RKO (cell line): ENCODE data around the gene SAMD11.
A peak's percentile ranks its signal among the peaks of the same experiment; 100 is the strongest.
"Not testable (repeated sequence)": the region's sequence is repeated elsewhere in the genome, so short reads cannot be mapped to it uniquely, and the experiment has no call there.

Experiments
- DNase-seq: peaks from one replicate; pipeline ENCODE4 v3.0.0-alpha.2; 2016; ENCODE audit warnings: low spot score

The SAMD11 gene

DNA sequence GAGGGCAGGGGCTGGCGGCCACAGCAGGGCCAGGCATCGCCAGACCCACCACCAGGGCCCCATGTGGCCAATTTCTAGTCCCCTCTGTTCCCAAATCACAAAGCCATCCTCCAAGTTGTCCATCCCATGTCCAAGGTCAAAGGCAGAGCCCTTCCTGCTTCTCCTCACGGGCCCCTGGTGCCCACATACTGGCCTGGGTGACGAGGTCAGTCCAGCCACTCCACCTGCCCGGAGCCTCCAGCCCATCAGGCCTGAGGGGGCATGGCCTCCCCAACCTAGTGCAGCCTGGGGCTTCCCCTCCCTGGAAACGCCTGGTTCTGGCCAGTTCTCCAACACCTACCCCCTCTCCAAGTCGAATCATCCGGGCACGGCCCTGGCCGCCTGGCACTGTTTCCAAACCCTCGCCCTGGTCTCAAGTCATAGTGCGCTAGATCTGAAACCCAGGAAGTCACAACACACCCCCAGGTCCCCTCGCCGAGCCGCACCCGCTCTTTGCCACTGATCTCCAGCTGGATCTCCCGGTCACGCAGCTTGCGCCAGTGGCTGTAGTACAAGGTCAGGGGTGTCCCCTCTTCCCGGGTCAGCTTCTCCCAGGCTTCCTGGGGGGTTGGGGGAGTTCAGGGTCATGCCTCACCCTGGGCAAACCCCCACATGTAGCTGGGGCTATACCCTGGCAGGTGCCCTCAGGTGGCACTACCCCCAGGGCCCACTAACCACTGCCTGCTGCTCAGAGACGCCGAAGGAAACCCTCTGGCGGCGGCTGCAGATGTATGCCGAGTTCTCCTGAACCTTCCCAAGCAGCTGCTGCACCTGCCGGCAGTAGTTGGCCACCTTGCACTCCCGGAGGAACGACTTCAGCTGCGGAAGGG lies 22.2 kb downstream of the SAMD11 start:
- no peak for DNase-seq

- not testable (repeated sequence) for DNase-seq
These were observed 23.1 kb downstream of the SAMD11 start for GRCh38 chr1:946811-947210.

GRCh38 chr1:947958-948357 lies 24.2 kb downstream of the SAMD11 start:
- DNase-seq = no peak

DNA sequence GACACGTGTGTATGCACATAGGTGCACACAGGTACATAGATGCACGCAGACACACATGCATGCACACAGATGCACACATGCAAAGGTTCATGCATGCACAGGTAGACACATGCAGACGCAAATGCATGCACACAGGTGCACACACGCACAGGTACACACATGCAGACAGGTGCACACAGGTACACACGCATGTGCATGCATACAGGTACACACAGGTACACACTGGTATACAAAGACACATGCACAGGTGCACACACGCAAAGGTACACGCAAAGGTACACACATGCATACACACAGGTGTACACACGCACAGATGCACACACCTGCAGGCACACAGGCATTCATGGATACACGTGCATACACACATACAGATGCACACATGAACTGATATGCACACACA lies 26.5 kb downstream of the SAMD11 start:
- no peak for DNase-seq

DNA sequence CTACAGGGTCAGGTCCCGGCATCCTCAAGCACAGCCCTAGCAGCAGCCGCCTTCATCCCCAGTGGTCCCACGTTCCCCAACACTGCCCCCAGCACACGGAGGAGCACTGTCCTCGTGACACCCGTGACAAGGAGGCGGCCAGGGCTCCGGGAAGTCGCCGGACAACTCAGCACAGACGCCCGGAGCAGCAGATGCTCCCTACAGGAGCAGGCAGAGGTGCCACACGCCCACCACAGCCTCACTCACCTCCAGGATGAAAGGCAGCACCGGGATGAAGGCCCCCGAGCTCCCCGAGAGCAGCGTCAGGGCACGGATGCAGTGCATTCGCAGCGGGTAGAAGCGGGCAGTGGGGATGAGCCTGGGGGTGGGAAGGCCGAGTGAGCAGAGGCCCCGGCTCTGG lies 27.2 kb downstream of the SAMD11 start:
- DNase-seq = no peak

GRCh38 chr1:951364-951763 lies 27.6 kb downstream of the SAMD11 start:
- DNase-seq = peak; percentile 27

GRCh38 chr1:952201-952600 lies 28.5 kb downstream of the SAMD11 start:
- DNase-seq = no peak

- DNase-seq = no peak
These were observed 28.9 kb downstream of the SAMD11 start for GRCh38 chr1:952603-953002.

DNA sequence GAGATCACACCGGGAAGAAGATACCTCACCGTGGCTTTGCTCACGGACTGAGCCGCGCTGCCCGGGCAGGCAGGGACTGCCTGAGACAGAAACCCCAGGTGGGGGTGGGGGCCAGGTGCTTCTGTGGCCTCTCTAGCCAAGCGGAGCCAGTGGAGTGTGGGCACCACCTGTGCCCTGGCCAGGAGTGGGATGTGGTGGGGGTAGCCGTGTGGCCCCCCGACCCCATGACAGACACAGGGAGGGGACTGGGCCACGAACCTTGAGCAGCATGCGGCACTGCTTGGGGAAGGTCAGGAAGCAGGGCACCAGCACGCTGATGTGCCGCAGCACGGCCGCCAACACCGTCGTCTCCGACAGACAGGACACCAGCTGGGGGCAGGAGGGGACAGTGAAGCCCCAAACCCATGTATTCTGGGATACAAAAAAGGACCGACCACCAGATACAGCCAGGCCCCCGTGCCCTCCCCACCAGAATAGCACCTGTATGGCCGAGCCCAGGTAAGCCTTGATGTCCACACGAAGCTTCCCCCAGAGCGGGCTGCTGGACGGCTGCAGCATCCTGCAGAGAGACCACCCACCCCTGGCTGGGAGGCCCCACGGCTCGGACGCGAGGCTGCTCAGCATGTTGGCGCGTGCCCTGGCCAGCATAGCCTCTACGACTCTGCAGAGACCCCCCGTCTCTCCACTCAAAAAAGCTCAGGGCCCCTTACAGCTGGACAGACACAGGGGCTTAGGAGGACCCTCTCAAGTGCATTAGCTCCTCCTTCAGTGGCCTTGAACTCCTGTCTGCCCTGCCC lies 30.0 kb downstream of the SAMD11 start:
- no peak for DNase-seq

GRCh38 chr1:954927-955326 lies 31.2 kb downstream of the SAMD11 start:
- DNase-seq = no peak

GRCh38 chr1:955474-955873 lies 31.8 kb downstream of the SAMD11 start:
- no peak for DNase-seq

- DNase-seq = no peak
These were observed 32.9 kb downstream of the SAMD11 start for GRCh38 chr1:956636-957035.

GRCh38 chr1:958823-959730 lies 35.4 kb downstream of the SAMD11 start, which contains the start of gene NOC2L:
TSS of gene NOC2L (minus strand) at chr1:959256. CDS start at chr1:959240, 16 bp downstream.
- peak; percentile 89 for DNase-seq

- no peak for DNase-seq
These were observed 36.1 kb downstream of the SAMD11 start for GRCh38 chr1:959731-960362.

GRCh38 chr1:960363-961131 lies 36.8 kb downstream of the SAMD11 start, which contains the start of gene KLHL17:
TSS of gene KLHL17 (plus strand) at chr1:960584. CDS start at chr1:960694, 110 bp downstream.
- DNase-seq = peak; percentile 79

DNA sequence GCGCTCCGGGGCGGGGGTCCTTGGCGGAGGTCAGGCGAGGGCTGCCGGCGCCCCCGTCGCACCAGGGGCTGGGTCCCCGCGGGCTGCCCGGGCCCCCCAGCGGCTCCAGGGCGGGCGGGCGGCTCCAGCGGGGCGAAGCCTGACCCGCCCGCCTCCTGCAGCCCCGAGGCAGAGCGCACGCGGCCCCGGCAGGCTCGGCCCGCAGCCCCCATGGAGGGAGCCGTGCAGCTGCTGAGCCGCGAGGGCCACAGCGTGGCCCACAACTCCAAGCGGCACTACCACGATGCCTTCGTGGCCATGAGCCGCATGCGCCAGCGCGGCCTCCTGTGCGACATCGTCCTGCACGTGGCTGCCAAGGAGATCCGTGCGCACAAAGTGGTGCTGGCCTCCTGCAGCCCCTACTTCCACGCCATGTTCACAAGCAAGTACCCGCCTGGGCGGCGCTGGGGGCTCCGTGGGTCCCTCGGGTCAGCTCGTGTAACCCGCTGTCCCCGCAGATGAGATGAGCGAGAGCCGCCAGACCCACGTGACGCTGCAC lies 37.5 kb downstream of the SAMD11 start:
- peak; percentile 40 for DNase-seq

GRCh38 chr1:962381-963300 lies 38.9 kb downstream of the SAMD11 start:
- DNase-seq = no peak

DNA sequence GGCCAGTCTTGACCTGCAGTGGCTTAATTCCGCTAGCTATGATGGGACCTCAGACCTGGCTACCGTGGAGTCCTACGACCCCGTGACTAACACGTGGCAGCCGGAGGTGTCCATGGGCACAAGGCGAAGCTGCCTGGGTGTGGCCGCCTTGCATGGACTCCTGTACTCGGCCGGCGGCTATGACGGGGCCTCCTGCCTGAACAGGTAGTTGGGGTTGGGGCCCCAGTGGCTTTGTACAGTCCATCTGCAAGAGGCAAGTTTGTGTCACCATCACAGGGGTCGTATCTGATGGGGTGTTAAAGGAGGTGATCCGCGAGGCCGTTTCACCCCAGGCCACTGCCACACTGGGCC lies 39.6 kb downstream of the SAMD11 start:
- DNase-seq = no peak

DNA sequence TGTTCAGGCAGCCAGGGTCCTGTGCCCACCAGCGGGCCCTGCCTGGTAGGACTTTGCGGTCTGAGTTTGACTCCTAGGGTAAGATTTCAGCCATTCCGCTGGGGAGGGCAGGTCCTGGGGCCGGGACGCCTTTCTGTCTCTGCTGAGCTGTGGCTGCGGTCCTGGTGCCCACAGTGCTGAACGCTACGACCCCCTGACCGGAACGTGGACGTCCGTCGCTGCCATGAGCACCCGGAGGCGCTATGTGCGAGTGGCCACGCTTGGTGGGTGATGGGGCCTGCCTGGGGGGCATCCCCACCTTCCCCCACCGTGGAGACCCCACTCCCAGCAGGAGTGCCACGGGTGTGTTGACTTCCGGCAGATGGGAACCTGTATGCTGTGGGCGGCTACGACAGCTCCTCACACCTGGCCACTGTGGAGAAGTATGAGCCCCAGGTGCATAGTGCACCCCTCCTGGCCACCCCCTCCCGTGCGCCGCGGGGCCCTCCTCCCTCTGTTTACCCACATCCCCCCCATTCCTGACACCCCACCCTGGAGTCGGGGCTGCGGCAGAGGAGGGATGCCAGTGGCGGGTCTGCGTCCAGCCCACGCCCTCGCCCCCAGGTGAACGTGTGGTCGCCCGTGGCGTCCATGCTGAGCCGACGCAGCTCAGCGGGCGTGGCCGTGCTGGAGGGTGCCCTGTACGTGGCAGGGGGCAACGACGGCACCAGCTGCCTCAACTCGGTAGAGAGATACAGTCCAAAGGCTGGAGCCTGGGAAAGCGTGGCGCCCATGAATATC lies 40.2 kb downstream of the SAMD11 start:
- DNase-seq = no peak
